K562 (cell line): ENCODE data around the gene VAMP8. TPM values are rescaled to one million over a fixed set of nuclear protein-coding genes. Genes with fewer than 3 reads are reported as not detected.

Experiments
- polyA plus RNA-seq, 8 experiments: library from polyadenylated mRNA; depleted of rRNA in 4 of 8; stranded (reverse) in 5 of 8; unstranded in 3 of 8; fragments of >200 nt; fragmentation: Nextera tagmentation in 2 of 8; fragmentation: Illumina TruSeq in 1 of 8; extraction: Ambion mirVana in 2 of 8; extraction: Trizol in 1 of 8; gene quantifications; 2 replicates each; pipeline versions ENCODE4 v1.2.1 to v1.2.3, GENCODE V29; 2011 to 2014; ENCODE audit warnings: inconsistent platforms in 1 of 8, missing spikeins in 1 of 8
- small RNA-seq: library from RNA; depleted of rRNA; stranded (forward); fragments of <200 nt; gene quantifications from one replicate; pipeline ENCODE3, GENCODE V24; 2014
- total RNA-seq, 7 experiments: library from RNA; depleted of rRNA in 6 of 7; stranded (reverse); fragments of >200 nt in 6 of 7; fragmentation: Illumina TruSeq in 2 of 7; extraction: Trizol in 2 of 7; gene quantifications; 2 replicates each; pipeline versions ENCODE4 v1.2.1 to v1.2.3, GENCODE V29; 2011 to 2021; ENCODE audit warnings: low replicate concordance in 1 of 7

Gene VAMP8
- total and polyA plus RNA-seq, 9 of the 15 experiments (the other 6 are each of a cell fraction or from before 2014, with no cell fraction given), result 107 to 571 (median 248) TPM

Small RNAs within 50 kb of the gene (small RNA-seq; reads per million reads assigned to genes)
- gene RN7SL126P, result not detected

Other genes with a start within 250 kb of the VAMP8 start
Only the 7 nearest of the 15 such genes appear.
- 176 and 192 TPM in 2 replicates for gene MAT2A, start 38.4 kb upstream of the VAMP8 start, total RNA-seq (2014; rRNA removed)
- gene MAT2A, start 38.4 kb upstream of the VAMP8 start, total RNA-seq (2014; rRNA removed; fragmentation: Illumina TruSeq; extraction: Trizol), result 236 and 242 TPM in 2 replicates
- 215 and 240 TPM in 2 replicates for gene MAT2A, start 38.4 kb upstream of the VAMP8 start, total RNA-seq (2015; rRNA removed; fragmentation: Illumina TruSeq; extraction: Trizol)
- 376 and 394 TPM in 2 replicates for gene MAT2A, start 38.4 kb upstream of the VAMP8 start, total RNA-seq (2021)
- gene MAT2A, start 38.4 kb upstream of the VAMP8 start, polyA plus RNA-seq (2011; rRNA removed), result 606 and 1,027 TPM in 2 replicates
- gene MAT2A, start 38.4 kb upstream of the VAMP8 start, polyA plus RNA-seq (2014; fragmentation: Illumina TruSeq; extraction: Trizol), result 324 and 385 TPM in 2 replicates
- 100 to 1,000 TPM; 130 to 197 TPM for gene MAT2A, start 38.4 kb upstream of the VAMP8 start, polyA plus RNA-seq (2014; fragmentation: Nextera tagmentation; extraction: Ambion mirVana)
- 582 and 610 TPM in 2 replicates for gene MAT2A, start 38.4 kb upstream of the VAMP8 start, polyA plus RNA-seq (2014; rRNA removed)
- 14.4 and 18.5 TPM in 2 replicates for gene GGCX, start 16.1 kb upstream of the VAMP8 start, total RNA-seq (2014; rRNA removed)
- gene GGCX, start 16.1 kb upstream of the VAMP8 start, total RNA-seq (2014; rRNA removed; fragmentation: Illumina TruSeq; extraction: Trizol), result 23.9 and 24.2 TPM in 2 replicates
- 19.7 and 21.2 TPM in 2 replicates for gene GGCX, start 16.1 kb upstream of the VAMP8 start, total RNA-seq (2015; rRNA removed; fragmentation: Illumina TruSeq; extraction: Trizol)
- gene GGCX, start 16.1 kb upstream of the VAMP8 start, total RNA-seq (2021), result 28.1 and 28.4 TPM in 2 replicates
- 12.5 and 29.2 TPM in 2 replicates for gene GGCX, start 16.1 kb upstream of the VAMP8 start, polyA plus RNA-seq (2011; rRNA removed)
- 22.7 and 23.4 TPM in 2 replicates for gene GGCX, start 16.1 kb upstream of the VAMP8 start, polyA plus RNA-seq (2014; fragmentation: Illumina TruSeq; extraction: Trizol)
- 10 to 100 TPM; 46.7 to 47.1 TPM for gene GGCX, start 16.1 kb upstream of the VAMP8 start, polyA plus RNA-seq (2014; fragmentation: Nextera tagmentation; extraction: Ambion mirVana)
- 29.6 and 31.0 TPM in 2 replicates for gene GGCX, start 16.1 kb upstream of the VAMP8 start, polyA plus RNA-seq (2014; rRNA removed)
- gene VAMP5, start 6.8 kb downstream of the VAMP8 start, total RNA-seq (2014; rRNA removed), result 0.41 and 0.59 TPM in 2 replicates
- gene VAMP5, start 6.8 kb downstream of the VAMP8 start, total RNA-seq (2014; rRNA removed; fragmentation: Illumina TruSeq; extraction: Trizol), result not detected in 2 replicates
- gene VAMP5, start 6.8 kb downstream of the VAMP8 start, total RNA-seq (2015; rRNA removed; fragmentation: Illumina TruSeq; extraction: Trizol), result not detected in 2 replicates
- gene VAMP5, start 6.8 kb downstream of the VAMP8 start, total RNA-seq (2021), result 0.85 and 1.1 TPM in 2 replicates
- gene VAMP5, start 6.8 kb downstream of the VAMP8 start, polyA plus RNA-seq (2011; rRNA removed), result 1.5 and 1.9 TPM in 2 replicates
- 0.39 and 0.54 TPM in 2 replicates for gene VAMP5, start 6.8 kb downstream of the VAMP8 start, polyA plus RNA-seq (2014; fragmentation: Illumina TruSeq; extraction: Trizol)
- gene VAMP5, start 6.8 kb downstream of the VAMP8 start, polyA plus RNA-seq (2014; fragmentation: Nextera tagmentation; extraction: Ambion mirVana), result 1 to 10 TPM; 1.5 to 1.9 TPM
- gene VAMP5, start 6.8 kb downstream of the VAMP8 start, polyA plus RNA-seq (2014; rRNA removed), result 0.34 and 1.5 TPM in 2 replicates
- 189 and 243 TPM in 2 replicates for gene RNF181, start 18.2 kb downstream of the VAMP8 start, total RNA-seq (2014; rRNA removed)
- 181 and 208 TPM in 2 replicates for gene RNF181, start 18.2 kb downstream of the VAMP8 start, total RNA-seq (2014; rRNA removed; fragmentation: Illumina TruSeq; extraction: Trizol)
- 150 and 156 TPM in 2 replicates for gene RNF181, start 18.2 kb downstream of the VAMP8 start, total RNA-seq (2015; rRNA removed; fragmentation: Illumina TruSeq; extraction: Trizol)
- 139 and 158 TPM in 2 replicates for gene RNF181, start 18.2 kb downstream of the VAMP8 start, total RNA-seq (2021)
- 324 and 492 TPM in 2 replicates for gene RNF181, start 18.2 kb downstream of the VAMP8 start, polyA plus RNA-seq (2011; rRNA removed)
- gene RNF181, start 18.2 kb downstream of the VAMP8 start, polyA plus RNA-seq (2014; fragmentation: Illumina TruSeq; extraction: Trizol), result 253 and 256 TPM in 2 replicates
- gene RNF181, start 18.2 kb downstream of the VAMP8 start, polyA plus RNA-seq (2014; fragmentation: Nextera tagmentation; extraction: Ambion mirVana), result 100 to 1,000 TPM; 425 to 485 TPM
- gene RNF181, start 18.2 kb downstream of the VAMP8 start, polyA plus RNA-seq (2014; rRNA removed), result 289 and 334 TPM in 2 replicates
- 8.4 and 12.9 TPM in 2 replicates for gene TMEM150A, start 25.1 kb downstream of the VAMP8 start, total RNA-seq (2014; rRNA removed)
- 3.6 and 6.0 TPM in 2 replicates for gene TMEM150A, start 25.1 kb downstream of the VAMP8 start, total RNA-seq (2014; rRNA removed; fragmentation: Illumina TruSeq; extraction: Trizol)
- 7.4 and 8.4 TPM in 2 replicates for gene TMEM150A, start 25.1 kb downstream of the VAMP8 start, total RNA-seq (2015; rRNA removed; fragmentation: Illumina TruSeq; extraction: Trizol)
- gene TMEM150A, start 25.1 kb downstream of the VAMP8 start, total RNA-seq (2021), result 13.3 and 15.5 TPM in 2 replicates
- gene TMEM150A, start 25.1 kb downstream of the VAMP8 start, polyA plus RNA-seq (2011; rRNA removed), result 8.9 and 9.6 TPM in 2 replicates
- gene TMEM150A, start 25.1 kb downstream of the VAMP8 start, polyA plus RNA-seq (2014; fragmentation: Illumina TruSeq; extraction: Trizol), result 17.1 and 20.8 TPM in 2 replicates
- 1 to 10 TPM; 3.9 to 5.3 TPM for gene TMEM150A, start 25.1 kb downstream of the VAMP8 start, polyA plus RNA-seq (2014; fragmentation: Nextera tagmentation; extraction: Ambion mirVana)
- gene TMEM150A, start 25.1 kb downstream of the VAMP8 start, polyA plus RNA-seq (2014; rRNA removed), result 12.9 and 16.2 TPM in 2 replicates
- 22.1 and 33.2 TPM in 2 replicates for gene C2orf68, start 34.5 kb downstream of the VAMP8 start, total RNA-seq (2014; rRNA removed)
- 29.4 and 31.7 TPM in 2 replicates for gene C2orf68, start 34.5 kb downstream of the VAMP8 start, total RNA-seq (2014; rRNA removed; fragmentation: Illumina TruSeq; extraction: Trizol)
- 26.8 and 30.1 TPM in 2 replicates for gene C2orf68, start 34.5 kb downstream of the VAMP8 start, total RNA-seq (2015; rRNA removed; fragmentation: Illumina TruSeq; extraction: Trizol)
- gene C2orf68, start 34.5 kb downstream of the VAMP8 start, total RNA-seq (2021), result 36.6 and 41.6 TPM in 2 replicates
- gene C2orf68, start 34.5 kb downstream of the VAMP8 start, polyA plus RNA-seq (2011; rRNA removed), result 32.6 and 50.0 TPM in 2 replicates
- 31.7 and 31.8 TPM in 2 replicates for gene C2orf68, start 34.5 kb downstream of the VAMP8 start, polyA plus RNA-seq (2014; fragmentation: Illumina TruSeq; extraction: Trizol)
- gene C2orf68, start 34.5 kb downstream of the VAMP8 start, polyA plus RNA-seq (2014; fragmentation: Nextera tagmentation; extraction: Ambion mirVana), result 10 to 100 TPM; 33.1 to 33.4 TPM
- gene C2orf68, start 34.5 kb downstream of the VAMP8 start, polyA plus RNA-seq (2014; rRNA removed), result 27.5 and 31.5 TPM in 2 replicates
- gene USP39, start 38.6 kb downstream of the VAMP8 start, total RNA-seq (2014; rRNA removed), result 145 and 183 TPM in 2 replicates
- 119 and 123 TPM in 2 replicates for gene USP39, start 38.6 kb downstream of the VAMP8 start, total RNA-seq (2014; rRNA removed; fragmentation: Illumina TruSeq; extraction: Trizol)
- 128 and 131 TPM in 2 replicates for gene USP39, start 38.6 kb downstream of the VAMP8 start, total RNA-seq (2015; rRNA removed; fragmentation: Illumina TruSeq; extraction: Trizol)
- 121 and 124 TPM in 2 replicates for gene USP39, start 38.6 kb downstream of the VAMP8 start, total RNA-seq (2021)
- gene USP39, start 38.6 kb downstream of the VAMP8 start, polyA plus RNA-seq (2011; rRNA removed), result 103 and 153 TPM in 2 replicates
- 152 and 167 TPM in 2 replicates for gene USP39, start 38.6 kb downstream of the VAMP8 start, polyA plus RNA-seq (2014; fragmentation: Illumina TruSeq; extraction: Trizol)
- 10 to 100 TPM; 63.3 to 68.4 TPM for gene USP39, start 38.6 kb downstream of the VAMP8 start, polyA plus RNA-seq (2014; fragmentation: Nextera tagmentation; extraction: Ambion mirVana)
- 130 and 144 TPM in 2 replicates for gene USP39, start 38.6 kb downstream of the VAMP8 start, polyA plus RNA-seq (2014; rRNA removed)